NCI-H1417 (cell line): ENCODE measurements around the gene MS4A14.
"Not testable (repeated sequence)": the region's sequence is repeated elsewhere in the genome, so short reads cannot be mapped to it uniquely, and the experiment has no call there.

Experiments
- DNase-seq, 3 experiments: peaks; one replicate each; lab custom pipeline; 2025; lab: John Stamatoyannopoulos, UW

The MS4A14 gene

DNA sequence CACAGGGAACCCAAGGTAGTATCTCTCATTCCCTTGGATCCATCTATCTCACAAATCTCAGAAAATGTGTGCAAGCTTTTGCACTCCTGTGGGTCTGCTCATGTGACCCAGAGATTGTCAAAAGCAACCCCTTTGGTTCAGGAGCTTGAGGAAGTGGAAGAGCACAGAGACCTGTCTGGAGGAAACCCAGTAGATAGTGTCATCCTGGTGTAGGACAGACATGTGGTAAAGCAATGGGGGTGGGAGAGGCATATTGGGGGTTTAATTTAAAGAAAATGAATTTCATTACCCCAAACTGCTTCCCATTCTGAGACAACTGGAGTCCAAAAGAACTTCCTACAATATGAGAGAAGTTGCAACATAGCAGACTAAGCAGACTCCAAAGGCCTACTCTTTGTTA, 5.8 kb upstream of the MS4A14 start:
- no peak for DNase-seq

DNA sequence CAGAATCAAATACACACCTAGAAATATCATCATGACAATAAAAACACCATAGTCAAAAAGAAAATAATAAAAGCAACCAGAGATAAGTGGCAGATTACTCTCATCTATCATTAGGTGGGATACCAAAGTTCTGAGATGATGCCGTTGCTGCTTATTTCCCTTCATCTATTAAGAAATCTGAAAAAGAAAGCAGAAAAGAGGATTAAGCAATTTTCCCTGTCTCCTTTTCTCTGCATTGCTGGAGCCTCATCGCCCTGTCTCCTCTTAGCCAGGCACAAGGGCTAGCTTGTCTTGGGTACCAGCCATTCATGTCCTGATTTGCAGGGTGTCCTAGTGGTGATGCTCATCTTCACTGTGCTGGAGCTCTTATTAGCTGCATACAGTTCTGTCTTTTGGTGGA, 3.9 kb upstream of the MS4A14 start:
- no peak for DNase-seq

DNA sequence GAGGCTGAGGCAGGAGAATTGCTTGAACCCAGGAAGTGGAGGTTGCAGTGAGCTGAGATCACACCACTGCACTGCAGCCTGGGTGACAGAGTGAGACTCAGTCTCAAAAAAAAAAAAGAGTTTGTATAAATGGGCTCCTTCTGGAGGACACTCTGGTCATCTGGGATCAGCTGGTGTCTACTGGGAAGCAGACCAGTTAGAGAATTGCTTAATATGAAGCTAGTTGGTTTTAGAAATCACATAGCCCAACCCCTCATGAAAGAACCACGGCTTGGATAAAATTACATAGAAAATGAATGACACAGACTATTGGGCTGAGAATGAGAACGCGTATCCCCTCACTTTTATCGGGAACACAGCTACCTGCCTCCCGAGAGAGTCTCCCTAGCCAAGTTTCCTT, 3.2 kb upstream of the MS4A14 start:
- no peak for DNase-seq

DNA sequence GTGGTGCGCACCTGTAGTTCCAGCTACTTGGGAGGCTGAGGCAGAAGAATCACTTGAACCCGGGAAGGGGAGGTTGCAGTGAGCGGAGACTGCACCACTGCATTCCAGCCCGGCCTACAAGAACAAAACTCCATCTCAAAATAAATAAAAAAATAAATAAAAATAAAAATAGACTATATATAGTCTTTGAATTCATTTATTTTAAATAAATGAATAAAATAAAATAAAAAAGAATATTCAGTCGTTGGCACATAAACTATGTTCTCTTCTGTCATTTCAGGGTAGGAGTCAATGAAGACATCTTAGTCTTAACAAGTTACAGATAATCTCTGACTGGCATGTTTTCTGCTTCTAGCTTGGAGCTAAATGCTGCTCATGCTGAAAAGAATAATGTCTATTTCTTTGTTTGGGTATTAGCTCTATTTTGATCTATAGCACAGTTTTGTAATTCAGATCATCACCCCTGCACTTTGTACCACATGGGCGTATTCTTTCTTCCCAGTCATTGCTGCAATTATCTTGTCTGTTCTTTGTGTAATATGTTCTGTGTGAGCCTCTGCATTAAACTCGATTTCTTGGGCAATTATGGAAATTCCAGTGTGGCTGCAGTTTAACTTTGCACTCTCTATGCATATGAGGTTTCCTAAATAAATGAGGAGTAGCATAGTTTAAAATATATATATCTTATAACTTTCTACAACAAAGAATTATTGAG, 1.4 kb upstream of the MS4A14 start:
- DNase-seq: no peak

DNA sequence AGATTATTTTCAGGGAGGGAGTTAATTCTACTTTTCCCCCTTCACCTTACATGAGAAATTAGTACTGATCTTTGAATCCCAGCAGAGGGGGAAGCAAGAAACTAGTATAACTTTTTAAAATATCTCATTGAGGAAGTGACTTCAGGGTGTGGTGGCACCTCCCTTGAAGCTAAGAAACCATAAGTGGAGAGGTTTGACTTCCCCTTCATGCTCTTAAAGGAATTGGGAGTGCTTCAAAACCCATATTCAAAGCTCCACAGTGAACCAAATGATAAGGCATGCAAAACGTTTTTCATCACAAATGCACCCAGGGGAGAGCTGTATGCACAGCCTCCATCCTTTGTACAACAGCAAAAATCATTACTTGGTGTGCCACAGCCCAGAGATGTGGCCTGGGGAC, 540 bp downstream of the MS4A14 start:
- DNase-seq: no peak

DNA sequence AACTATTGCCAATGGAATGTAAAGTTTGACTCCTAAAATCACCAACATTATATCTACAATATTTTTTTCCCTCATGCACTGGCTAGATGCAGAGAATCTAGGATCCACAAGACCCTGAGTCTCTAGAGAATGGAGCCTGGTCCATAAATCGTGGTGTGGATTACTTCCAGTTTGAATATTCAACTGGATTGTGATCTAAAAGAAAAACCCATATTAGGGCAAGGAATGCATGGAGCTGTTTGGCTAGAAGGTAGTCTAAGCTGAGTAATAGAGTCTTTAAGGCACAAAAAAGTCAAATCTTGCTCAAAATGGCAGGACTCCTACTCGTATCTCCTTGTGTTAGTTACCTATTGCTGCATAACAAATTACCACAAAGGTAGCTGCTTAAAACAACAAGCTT, 23.8 kb downstream of the MS4A14 start:
- DNase-seq: no peak

DNA sequence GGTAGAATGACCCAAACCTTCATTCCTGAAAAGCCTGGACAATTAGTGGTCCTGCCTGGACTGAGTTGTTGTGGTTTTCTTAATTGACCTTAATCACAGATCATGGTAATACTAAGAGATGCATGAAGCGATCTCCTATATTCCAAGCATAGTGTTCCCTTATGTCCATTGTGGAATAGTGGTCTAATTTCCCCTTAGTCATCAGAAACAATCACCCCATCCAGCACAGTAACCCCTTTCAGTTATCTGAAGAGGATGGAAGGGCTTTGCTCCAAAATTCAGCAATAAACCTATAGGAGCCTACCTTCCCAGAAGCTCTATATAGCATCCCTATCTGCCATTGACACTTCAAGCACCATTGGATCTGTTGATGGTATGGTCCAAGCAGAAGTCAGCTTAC, 26.4 kb downstream of the MS4A14 start:
- no peak for DNase-seq

DNA sequence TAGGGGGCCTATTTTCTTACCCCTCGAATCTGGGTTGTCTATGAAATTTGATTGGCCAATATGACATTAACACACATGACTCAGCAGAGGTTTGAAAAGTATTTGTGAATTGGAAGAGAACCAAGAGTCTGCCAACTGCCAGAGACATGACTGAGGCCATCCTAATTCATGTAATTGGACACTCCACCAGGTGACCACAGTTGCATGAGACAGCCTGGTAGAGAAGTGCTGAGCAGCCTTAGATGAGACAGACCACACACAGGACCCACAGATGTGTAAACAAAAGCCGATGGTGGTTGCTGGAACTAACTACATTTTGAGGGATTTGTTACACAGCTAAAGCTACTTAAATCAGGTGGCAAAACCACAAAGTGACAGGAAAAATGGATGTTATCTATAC, 32.3 kb downstream of the MS4A14 start:
- no peak for DNase-seq

DNA sequence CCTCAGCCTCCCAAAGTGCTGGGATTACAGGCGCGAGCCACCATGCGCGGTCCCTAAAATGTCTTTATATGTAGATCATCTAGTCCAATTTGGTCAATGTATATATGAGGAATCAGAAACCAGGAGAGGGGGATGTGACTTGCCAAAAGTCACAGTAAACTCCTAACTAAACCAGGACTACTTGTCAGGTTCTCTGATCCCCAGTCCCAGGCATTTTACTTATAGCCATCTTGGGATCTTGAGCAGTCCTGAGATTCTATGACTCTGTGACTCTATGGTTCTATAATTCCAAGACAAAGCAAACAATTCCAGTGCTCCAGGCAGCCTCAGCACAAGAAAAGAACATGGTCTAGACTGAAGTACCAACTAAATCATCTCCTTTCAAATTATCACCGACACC, 33.0 kb downstream of the MS4A14 start, which contains the start of gene MS4A5:
Gene MS4A5 (plus strand): TSS at position 301 of the 400 bp plus-strand sequence. CDS start 103 bp downstream, outside the sequence.
- no peak for DNase-seq

DNA sequence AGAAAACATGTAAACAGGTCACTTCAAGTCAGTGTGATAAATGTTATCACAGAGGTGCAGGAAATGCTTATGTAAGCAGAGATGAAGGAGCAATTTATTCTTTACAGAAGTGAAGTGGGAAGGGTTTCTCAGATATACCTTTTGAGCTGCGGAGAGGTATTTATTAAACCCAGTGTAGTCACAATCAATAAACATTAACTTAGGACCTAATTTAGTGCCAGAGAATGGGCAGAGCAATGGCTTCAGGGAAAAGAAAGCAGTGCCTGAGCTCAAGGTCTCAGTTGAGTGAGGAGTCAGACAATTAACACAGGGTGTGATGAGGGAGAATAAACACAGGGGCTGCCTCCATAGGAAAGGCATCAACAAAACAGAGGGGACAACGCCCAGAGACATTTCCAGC, 35.0 kb downstream of the MS4A14 start:
- DNase-seq: no peak

DNA sequence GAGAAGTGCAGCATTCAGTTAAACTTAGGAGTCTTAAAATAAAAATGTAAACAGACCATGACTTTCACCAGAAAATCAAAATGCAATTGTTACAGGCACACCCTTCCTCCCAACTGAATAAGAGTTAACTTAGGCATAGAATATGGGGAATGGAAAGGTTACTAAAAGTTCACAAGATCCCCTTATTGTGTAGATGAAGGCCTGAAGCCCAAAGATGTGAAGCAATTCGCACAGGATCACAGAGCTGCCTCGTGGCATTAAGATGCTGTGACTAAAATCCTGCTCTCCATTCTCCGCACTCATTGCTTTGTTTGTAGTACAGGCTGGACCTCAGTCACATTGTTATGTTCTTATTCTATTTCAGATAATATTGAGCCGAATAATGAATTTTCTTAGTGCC, 37.1 kb downstream of the MS4A14 start:
- DNase-seq: no peak

DNA sequence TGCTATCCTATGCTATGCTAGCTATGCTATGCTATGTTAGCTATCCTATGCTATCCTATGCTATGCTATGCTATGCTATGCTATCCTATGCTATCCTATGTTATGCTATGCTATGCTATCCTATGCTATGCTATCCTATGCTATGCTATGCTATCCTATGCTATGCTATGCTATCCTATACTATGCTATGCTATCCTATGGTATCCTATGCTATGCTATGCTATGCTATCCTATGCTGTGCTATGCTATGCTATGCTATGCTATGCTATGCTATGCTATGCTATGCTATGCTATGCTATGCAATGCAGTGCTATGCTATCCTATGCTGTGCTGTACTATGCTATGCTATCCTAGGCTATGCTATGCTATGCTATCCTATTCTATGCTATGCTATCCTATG, 50.8 kb downstream of the MS4A14 start:
- DNase-seq: no peak

DNA sequence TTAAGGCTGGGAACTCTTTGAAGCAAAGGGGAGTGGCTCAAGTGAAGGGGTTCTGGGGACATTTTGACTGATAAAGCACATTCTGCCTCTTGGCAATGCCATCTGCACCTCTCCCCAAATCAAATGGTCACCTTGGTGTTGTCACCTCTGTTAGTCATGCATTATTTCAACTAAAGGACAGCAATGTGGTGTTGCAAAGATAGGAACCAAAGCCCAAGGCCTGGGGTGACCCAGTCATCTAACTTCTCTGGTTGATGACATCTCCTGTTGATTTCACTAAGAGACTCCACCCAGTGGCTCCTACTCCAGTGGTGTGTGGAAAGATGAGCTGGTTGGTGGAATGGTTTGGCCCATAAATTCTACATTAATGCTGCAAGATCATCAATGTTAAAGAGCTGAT, 51.6 kb downstream of the MS4A14 start:
- no peak for DNase-seq

DNA sequence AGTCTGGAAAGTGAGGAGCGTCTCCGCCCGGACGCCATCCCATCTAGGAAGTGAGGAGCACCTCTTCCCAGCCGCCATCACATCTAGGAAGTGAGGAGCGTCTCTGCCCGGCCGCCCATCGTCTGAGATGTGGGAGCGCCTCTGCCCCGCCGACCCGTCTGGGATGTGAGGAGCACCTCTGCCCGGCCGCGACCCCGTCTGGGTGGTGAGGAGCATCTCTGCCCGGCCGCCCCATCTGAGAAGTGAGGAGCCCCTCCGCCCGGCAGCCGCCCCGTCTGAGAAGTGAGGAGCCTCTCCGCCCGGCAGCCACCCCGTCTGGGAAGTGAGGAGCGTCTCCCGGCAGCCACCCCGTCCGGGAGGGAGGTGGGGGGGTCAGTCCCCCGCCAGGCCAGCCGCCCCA, 54.9 kb downstream of the MS4A14 start:
- DNase-seq: not testable (repeated sequence)

DNA sequence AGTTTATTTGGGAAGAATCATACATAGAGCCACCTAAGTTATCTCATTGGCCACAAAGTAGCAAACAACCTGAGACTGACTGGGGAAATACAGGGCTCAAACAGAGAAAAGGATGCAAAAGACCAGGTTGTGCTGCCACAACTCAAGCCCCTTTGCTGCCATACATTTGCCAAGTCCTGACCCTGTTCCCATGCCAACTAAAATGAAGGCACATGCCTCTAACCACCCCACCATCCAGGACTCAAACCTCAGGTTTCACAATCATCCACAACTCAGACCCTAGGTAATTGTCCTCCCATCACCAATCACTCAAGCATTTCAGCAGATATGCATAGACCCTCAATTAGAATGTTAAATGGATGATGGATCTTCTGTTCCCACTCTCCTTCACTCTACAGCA, 58.0 kb downstream of the MS4A14 start:
- DNase-seq: no peak

DNA sequence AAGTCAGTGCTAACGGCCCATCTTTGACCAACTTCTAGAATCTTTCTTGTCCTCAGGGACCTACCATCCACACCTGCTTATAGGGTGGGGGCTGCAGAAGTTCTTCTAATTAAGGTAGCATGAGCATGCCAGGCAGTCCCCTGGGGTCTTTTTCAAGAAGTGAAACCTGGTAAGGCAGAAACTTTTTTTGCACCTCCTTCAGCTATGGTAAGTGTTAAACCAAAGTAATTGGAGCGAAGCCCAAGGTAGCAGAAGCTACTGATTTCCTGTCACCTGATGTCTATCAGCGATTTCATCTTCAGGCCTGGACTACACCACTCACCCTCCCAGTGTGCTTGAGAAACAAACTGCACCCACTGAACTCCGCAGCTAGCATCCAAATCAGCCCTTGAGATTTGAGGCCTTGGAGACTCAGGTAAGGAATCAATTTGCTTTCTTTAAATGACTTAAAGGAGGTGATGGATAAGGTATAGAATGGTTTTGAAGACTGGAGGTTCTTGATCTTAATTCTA, 59.3 kb downstream of the MS4A14 start, which contains the start of gene MS4A1:
Gene MS4A1 (plus strand): TSS at position 317 of the 512 bp plus-strand sequence. CDS start 6,528 bp downstream, outside the sequence.
- DNase-seq: no peak

DNA sequence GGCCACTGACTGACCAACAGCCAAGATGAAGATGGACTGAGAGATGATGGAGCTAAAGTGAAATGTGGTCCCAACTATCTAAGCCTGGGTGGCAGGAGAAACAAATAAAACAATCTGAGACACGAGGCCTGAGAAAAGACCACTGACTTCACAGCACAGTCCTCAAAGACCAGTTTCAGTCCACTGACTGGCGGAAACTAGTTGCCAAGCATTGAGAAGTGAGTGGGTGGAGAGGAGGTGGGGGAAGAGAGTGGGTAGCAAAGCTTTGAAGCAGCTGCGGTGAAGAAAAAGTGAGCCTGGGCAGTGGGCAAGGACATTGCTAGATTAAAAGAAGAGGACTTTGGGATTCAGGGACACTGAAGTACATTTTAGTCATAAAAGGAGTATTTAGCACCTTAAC, 61.3 kb downstream of the MS4A14 start:
- DNase-seq: no peak

DNA sequence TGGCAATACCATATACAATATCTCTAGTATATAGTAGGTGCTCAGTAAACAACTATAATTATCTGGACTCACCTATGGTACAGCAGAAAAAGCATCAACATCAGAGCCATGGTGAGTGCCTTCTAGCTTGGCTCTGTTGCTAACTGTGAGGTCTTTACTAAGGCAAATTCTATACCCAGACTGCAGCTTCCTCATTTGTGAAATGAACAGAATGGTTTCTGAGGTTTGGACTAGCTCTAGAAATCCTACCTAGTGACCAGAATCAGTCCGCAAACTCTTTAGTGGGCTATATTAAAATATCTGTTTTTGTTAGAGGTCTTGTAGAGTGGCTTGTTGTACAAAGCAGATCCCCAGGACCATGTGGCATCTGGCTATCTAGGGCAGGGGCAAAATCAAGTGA, 63.1 kb downstream of the MS4A14 start:
- no peak for DNase-seq
